Measurements from ENCODE around the gene DHRS11. TPM values are rescaled to one million over a fixed set of nuclear protein-coding genes. Genes with fewer than 3 reads are reported as not detected.

DHRS11 gene
- total RNA-seq, 4 donors from 2014 or later: 4.9 to 15.8 (median 7.4) TPM

DNA sequence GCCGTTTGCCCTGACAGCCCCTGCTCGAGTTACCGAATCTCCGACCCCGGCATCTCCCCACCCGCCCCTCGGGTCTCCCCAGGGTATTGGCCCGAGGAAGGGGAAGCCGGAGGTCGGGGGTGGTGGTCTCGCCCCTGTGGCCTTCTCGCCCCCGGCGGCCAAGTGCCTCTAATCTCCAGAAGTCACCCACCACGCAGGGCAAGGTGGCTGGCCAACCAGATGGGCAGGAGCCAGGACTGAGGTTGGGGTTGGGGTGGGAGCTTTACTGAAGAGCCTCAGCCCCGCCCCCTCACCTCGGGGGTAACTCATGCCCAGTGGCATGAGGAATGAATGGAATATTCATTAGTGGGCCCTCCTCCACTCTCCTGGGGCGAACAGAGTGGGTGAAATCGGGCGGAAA lies 637 bp downstream of the DHRS11 start:
- Histone ChIP-seq H3K4me3 (peak overlapping the region; percentile 73 to 78 (median 75)), H3K4me1 (peaks cover 14 to 20% of the 10 kb centered on the region in 2 donors), H3K27ac (peak overlapping the region; percentile 49 to 79 (median 78)), H3K9me3 (no peaks in the 10 kb centered on the region), H3K36me3 (peaks cover 0 to 30% of the 10 kb centered on the region in 2 donors), H3K27me3 (no peaks in the 10 kb centered on the region)
- no peak for DNase-seq
- TF ChIP-seq, protein P1, sequence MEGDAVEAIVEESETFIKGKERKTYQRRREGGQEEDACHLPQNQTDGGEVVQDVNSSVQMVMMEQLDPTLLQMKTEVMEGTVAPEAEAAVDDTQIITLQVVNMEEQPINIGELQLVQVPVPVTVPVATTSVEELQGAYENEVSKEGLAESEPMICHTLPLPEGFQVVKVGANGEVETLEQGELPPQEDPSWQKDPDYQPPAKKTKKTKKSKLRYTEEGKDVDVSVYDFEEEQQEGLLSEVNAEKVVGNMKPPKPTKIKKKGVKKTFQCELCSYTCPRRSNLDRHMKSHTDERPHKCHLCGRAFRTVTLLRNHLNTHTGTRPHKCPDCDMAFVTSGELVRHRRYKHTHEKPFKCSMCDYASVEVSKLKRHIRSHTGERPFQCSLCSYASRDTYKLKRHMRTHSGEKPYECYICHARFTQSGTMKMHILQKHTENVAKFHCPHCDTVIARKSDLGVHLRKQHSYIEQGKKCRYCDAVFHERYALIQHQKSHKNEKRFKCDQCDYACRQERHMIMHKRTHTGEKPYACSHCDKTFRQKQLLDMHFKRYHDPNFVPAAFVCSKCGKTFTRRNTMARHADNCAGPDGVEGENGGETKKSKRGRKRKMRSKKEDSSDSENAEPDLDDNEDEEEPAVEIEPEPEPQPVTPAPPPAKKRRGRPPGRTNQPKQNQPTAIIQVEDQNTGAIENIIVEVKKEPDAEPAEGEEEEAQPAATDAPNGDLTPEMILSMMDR (IDR thresholded peaks at IDR 0.05 in 4 of 5, conservative IDR thresholded peaks at IDR 0.05 in 1 of 5): no peak
- TF ChIP-seq POLR2A (IDR thresholded peaks at IDR 0.05): no peak
- intact Hi-C loops (cut with DNase I; ENCODE audit: low total_unique reads): no loop called here
- in situ Hi-C loops (cut with MboI; ENCODE audit: low sequenced_read_pairs in 4 of 4): loop anchor here in 1 of 4 donors (10.0 kb wide), 1 partner anchor 58 kb away; the partner anchor contains the start of genes MYO19 and PIGW
- no peak for ATAC-seq

DNA sequence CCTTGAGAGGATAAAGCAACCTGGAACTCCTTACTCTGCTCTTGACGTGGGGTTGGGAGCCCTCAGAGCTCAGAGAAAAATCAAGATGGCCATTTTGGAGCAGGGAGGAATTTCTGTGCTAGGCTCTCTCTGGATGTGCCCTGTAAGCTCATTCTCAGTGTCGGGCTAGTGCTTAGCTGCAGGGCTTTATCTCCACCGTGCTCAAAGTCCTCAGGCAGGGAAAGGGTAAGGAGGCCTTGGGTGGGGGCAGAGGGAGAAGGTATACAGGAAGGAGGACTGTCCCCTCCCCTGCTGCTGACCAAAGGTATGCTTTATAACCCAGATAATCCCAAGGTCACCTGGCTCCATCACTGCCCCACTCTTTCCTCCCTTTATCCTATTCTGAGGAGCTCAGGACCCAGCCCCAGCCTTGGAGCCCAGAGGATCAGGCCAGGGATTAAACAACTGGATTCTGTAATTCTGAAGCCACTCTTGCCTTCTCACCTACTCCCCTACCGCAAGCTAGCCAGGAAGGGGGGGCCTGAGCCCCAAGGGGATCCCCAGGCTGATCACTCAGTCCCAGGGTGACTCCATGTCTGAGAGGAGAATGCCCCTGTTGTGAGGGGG lies 1.1 kb downstream of the DHRS11 start:
- Histone ChIP-seq H3K9me3 (no peaks in the 10 kb centered on the region), H3K4me3 (peak overlapping the region; percentile 73 to 78 (median 75)), H3K27me3 (no peaks in the 10 kb centered on the region), H3K27ac (no peak overlapping the region), H3K4me1 (peaks cover 14 to 20% of the 10 kb centered on the region in 2 donors), H3K36me3 (peaks cover 0 to 25% of the 10 kb centered on the region in 2 donors)
- TF ChIP-seq, protein P1 (IDR thresholded peaks at IDR 0.05 in 4 of 5, conservative IDR thresholded peaks at IDR 0.05 in 1 of 5): no peak
- TF ChIP-seq POLR2A (IDR thresholded peaks at IDR 0.05): no peak
- ATAC-seq (no peak), DNase-seq (no peak)
- in situ Hi-C loops (cut with MboI; ENCODE audit: low sequenced_read_pairs in 4 of 4) (loop anchor here in 1 of 4 donors (10.0 kb wide), 1 partner anchor 58 kb away; the partner anchor contains the start of genes MYO19 and PIGW), intact Hi-C loops (cut with DNase I; ENCODE audit: low total_unique reads) (no loop called here)

DNA sequence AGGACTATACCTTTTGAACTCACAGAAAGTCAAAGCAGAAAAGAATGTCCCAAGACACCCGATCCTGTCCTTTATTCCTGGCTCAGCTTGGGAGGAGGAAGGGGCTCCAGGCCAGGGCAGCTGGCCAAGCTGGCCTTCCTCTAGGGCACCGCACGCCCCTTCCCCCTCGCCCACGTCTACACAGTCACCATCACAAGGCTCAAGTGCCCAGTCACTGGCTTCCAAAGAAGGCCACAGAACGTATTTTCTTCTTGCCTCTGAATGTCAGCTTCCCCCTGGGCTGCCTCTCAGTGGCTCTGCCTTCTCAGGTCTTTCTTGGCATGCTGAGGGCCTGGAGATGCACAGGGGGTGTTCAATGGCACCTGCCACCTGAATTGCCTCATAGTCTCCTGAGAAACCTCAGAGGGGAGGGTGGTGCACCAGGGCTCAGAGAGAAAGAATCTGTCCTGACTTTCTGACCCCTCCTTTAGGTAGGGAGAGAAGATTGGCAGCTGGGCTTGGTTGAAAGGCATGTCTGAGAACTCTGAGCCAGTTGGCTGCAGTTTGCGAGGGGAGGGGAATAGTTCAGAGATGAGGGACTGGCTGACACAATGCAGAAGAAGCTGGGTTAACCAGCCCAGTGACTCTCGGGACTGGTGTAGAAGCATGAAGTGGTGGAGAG lies 2.1 kb downstream of the DHRS11 start:
- Histone ChIP-seq H3K4me3 (no peak overlapping the region), H3K4me1 (peaks cover 14 to 20% of the 10 kb centered on the region in 2 donors), H3K36me3 (peaks cover 0 to 16% of the 10 kb centered on the region in 2 donors), H3K9me3 (no peaks in the 10 kb centered on the region), H3K27ac (no peak overlapping the region), H3K27me3 (no peaks in the 10 kb centered on the region)
- TF ChIP-seq POLR2A (IDR thresholded peaks at IDR 0.05): no peak
- TF ChIP-seq, protein P1 (IDR thresholded peaks at IDR 0.05 in 4 of 5, conservative IDR thresholded peaks at IDR 0.05 in 1 of 5): no peak
- no peak for DNase-seq
- in situ Hi-C loops (cut with MboI; ENCODE audit: low sequenced_read_pairs in 4 of 4) (loop anchor here in 1 of 4 donors (10.0 kb wide), 1 partner anchor 59 kb away; the partner anchor contains the start of genes MYO19 and PIGW), intact Hi-C loops (cut with DNase I; ENCODE audit: low total_unique reads) (no loop called here)
- ATAC-seq: no peak

DNA sequence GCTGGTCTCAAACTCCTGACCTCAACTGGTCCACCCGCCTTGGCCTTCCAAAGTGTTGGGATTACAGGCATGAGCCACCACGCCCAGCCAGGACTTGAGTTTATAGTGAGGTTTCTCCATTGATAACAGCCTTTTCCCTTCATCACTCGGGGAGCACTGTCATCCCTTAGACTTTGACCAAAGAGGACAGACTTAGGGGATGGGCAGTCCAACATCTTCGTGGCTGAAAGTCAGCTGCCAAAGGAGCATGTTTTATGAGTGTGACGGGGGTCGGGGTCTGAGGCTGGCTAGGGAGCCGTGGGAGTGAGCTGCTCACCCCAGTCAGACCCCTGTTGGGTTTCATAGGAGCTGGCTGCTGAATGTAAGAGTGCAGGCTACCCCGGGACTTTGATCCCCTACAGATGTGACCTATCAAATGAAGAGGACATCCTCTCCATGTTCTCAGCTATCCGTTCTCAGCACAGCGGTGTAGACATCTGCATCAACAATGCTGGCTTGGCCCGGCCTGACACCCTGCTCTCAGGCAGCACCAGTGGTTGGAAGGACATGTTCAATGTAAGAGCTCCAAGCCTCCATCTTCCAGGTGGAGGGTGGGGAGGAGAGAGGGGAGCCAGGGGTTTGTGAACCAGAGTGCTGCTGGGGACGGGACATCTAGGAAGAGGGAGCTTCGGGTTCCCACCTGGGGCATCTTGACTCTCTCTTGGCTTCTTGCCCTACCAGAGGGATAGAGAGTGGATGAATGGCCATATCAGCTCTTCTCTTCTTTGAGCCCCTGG lies 3.1 kb downstream of the DHRS11 start:
- TF ChIP-seq, protein P1 (IDR thresholded peaks at IDR 0.05 in 4 of 5, conservative IDR thresholded peaks at IDR 0.05 in 1 of 5): no peak
- no peak for TF ChIP-seq POLR2A (IDR thresholded peaks at IDR 0.05)
- DNase-seq (no peak), ATAC-seq (no peak)
- Histone ChIP-seq H3K4me3 (no peak overlapping the region), H3K4me1 (peaks cover 14 to 20% of the 10 kb centered on the region in 2 donors), H3K36me3 (peaks cover 0 to 5% of the 10 kb centered on the region in 2 donors), H3K9me3 (no peaks in the 10 kb centered on the region), H3K27ac (no peak overlapping the region), H3K27me3 (no peaks in the 10 kb centered on the region)
- intact Hi-C loops (cut with DNase I; ENCODE audit: low total_unique reads) (no loop called here), in situ Hi-C loops (cut with MboI; ENCODE audit: low sequenced_read_pairs in 4 of 4) (loop anchor here in 1 of 4 donors (10.0 kb wide), 1 partner anchor 60 kb away; the partner anchor contains the start of genes MYO19 and PIGW)
